SU-DHL-6 (cell line): ENCODE measurements around the gene PLIN3.

ENCODE experiments used
- H2AFZ ChIP-seq: fragments of 200-600 bp; sonication (generic); 2 replicates; pipeline ENCODE4 v1.6.1; 2014; ENCODE audit warnings: low read depth, mild to moderate bottlenecking, moderate library complexity, mixed read lengths, antibody characterized with exemption, low read length; ENCODE audit not compliant: severe bottlenecking
- H3F3A ChIP-seq: fragments of 200-600 bp; shearing (Covaris generic); 2 replicates; pipeline ENCODE4 v1.6.0; 2016; ENCODE audit warnings: antibody characterized with exemption, mild to moderate bottlenecking; ENCODE audit not compliant: insufficient read depth
- H3K27ac ChIP-seq: fragments of 200-600 bp; sonication (generic); 2 replicates; pipeline ENCODE4 v1.5.1; 2016; ENCODE audit warnings: low read depth, mild to moderate bottlenecking, low read length, moderate library complexity, mixed read lengths
- H3K27me3 ChIP-seq: fragments of 200-600 bp; sonication (generic), shearing (Covaris generic); 2 replicates; pipeline ENCODE4 v1.6.0; 2014; ENCODE audit warnings: mild to moderate bottlenecking, low read length
- H3K36me3 ChIP-seq: fragments of 200-600 bp; sonication (generic); 2 replicates; pipeline ENCODE4 v1.6.1; 2014; ENCODE audit warnings: mild to moderate bottlenecking, low read length, mixed read lengths
- H3K4me2 ChIP-seq: fragments of 300-600, 200-600 bp; shearing (Covaris generic), sonication (generic); 2 replicates; pipeline ENCODE4 v1.6.0; 2014; ENCODE audit warnings: low read length, low read depth, mild to moderate bottlenecking; ENCODE audit not compliant: poor library complexity, severe bottlenecking
- H3K4me3 ChIP-seq: fragments of 200-600 bp; sonication (generic); 2 replicates; pipeline ENCODE4 v1.5.1; 2014; ENCODE audit warnings: antibody characterized with exemption, low read length, mild to moderate bottlenecking, mixed read lengths; ENCODE audit not compliant: insufficient read depth, poor library complexity, severe bottlenecking
- H3K79me2 ChIP-seq: fragments of 200-600 bp; sonication (generic); 2 replicates; pipeline ENCODE4 v1.6.1; 2014; ENCODE audit warnings: mild to moderate bottlenecking, low read length, moderate library complexity; ENCODE audit not compliant: insufficient read depth
- H3K9ac ChIP-seq: fragments of 200-600 bp; sonication (generic); 2 replicates; pipeline ENCODE4 v1.7.0; 2014; ENCODE audit warnings: mild to moderate bottlenecking, low read length
- H3K9me2 ChIP-seq: fragments of 200-600 bp; sonication (generic); replicated peaks from 2 replicates; pipeline ENCODE4 v1.6.1; 2014; ENCODE audit warnings: low read length; ENCODE audit not compliant: insufficient read depth
- H3K9me3 ChIP-seq: fragments of 200-600 bp; sonication (generic); 2 replicates; pipeline ENCODE4 v1.6.1; 2014; ENCODE audit warnings: low read length, mixed read lengths; ENCODE audit not compliant: insufficient read depth
- H4K20me1 ChIP-seq: fragments of 200-600 bp; sonication (generic); 2 replicates; pipeline ENCODE4 v1.6.1; 2014; ENCODE audit warnings: low read depth, mild to moderate bottlenecking, antibody characterized with exemption, low read length, moderate library complexity, mixed read lengths
- EZH2phosphoT487 ChIP-seq: fragments of 200-600 bp; sonication (generic), shearing (Covaris generic); conservative IDR thresholded peaks from 2 replicates; pipeline ENCODE4 v1.6.1; 2018; ENCODE audit warnings: mild to moderate bottlenecking, antibody characterized with exemption, low read length, moderate library complexity, mixed read lengths
- TF ChIP-seq, protein P1 (sequence below): fragments of 200-600 bp; sonication (generic); IDR thresholded peaks from one replicate; pipeline ENCODE4 v1.5.1; 2017; ENCODE audit warnings: antibody characterized with exemption, mild to moderate bottlenecking, low read length, moderate library complexity; ENCODE audit not compliant: insufficient read depth, poor library complexity, severe bottlenecking

The PLIN3 gene

DNA sequence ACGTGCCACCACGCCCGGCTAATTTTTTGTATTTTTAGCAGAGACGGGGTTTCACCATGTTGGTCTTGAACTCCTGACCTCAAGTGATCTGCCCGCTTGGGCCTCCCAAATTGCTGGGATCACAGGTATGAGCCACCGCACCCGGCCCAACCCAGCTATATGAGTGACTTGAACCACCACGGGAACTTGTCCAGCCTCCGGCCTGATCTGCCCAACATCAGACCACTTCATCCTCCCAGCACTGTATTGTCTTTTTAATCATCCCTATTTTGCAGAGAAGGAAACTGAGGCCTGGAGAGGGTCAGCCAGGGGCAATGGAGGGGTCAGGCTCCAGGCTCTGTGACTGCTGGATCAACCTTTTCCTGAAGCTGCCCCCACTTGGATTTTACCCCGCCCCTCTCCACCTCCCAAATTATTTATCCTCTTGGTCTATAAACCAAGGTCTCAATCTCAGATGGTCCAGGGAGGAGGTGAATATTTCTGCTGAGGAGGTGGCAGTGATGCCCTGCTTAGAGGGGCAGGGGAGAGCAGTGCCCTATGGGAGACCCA is 893 bp upstream of the PLIN3 start:
- peaks cover 5% of the 10 kb centered on the region; the same call in 1 of the 2 replicates for H3K79me2 ChIP-seq
- no peak overlapping the region for H3K27ac ChIP-seq
- H3K4me3 ChIP-seq = peak overlapping the region; percentile 94

DNA sequence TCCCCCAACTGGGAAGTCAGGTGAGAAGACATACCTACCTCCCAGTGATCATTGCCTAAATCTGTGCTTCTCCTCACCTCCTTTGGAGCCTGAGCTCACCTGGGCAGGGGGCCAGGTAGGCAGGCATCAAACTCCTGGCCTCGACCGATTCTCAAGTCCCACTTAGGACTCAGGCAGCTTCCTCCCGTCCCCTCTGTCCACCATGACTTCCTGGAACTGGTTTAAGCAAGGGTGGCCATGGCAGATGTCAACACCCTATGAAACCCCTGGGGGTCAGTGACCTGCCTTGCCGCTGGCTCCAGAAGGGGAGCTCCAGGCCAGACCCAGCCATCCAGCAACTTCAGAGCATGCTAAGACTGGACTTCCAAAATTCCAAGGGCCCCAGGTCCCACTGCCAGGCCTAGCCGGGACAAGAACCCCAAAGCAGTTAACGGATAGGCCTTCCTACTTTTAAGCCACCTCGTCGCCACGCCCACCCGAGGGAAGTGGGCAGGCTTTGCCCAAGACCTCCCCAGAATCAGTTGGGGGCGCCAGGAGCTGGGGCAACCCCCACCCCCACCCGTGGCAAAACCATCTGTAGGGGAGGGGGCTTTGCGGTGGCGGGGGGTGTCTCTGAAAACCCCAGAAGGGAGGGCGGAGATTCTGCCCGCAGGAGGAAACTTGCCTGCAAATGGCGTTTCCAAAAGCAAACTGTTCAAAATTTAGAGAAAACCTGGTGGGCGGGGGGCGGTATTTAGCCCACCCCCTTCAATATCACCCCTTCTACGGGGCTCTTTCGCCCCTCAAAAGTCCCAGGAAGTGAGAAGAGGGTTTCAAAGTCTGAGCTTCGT is 657 bp downstream of the PLIN3 start:
- peaks cover 5% of the 10 kb centered on the region; the same call in 1 of the 2 replicates for H3K79me2 ChIP-seq
- peak overlapping the region; percentile 77 for H3K9ac ChIP-seq
- TF ChIP-seq, protein P1, sequence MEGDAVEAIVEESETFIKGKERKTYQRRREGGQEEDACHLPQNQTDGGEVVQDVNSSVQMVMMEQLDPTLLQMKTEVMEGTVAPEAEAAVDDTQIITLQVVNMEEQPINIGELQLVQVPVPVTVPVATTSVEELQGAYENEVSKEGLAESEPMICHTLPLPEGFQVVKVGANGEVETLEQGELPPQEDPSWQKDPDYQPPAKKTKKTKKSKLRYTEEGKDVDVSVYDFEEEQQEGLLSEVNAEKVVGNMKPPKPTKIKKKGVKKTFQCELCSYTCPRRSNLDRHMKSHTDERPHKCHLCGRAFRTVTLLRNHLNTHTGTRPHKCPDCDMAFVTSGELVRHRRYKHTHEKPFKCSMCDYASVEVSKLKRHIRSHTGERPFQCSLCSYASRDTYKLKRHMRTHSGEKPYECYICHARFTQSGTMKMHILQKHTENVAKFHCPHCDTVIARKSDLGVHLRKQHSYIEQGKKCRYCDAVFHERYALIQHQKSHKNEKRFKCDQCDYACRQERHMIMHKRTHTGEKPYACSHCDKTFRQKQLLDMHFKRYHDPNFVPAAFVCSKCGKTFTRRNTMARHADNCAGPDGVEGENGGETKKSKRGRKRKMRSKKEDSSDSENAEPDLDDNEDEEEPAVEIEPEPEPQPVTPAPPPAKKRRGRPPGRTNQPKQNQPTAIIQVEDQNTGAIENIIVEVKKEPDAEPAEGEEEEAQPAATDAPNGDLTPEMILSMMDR = no peak
- no peak for TF ChIP-seq EZH2phosphoT487
- no peaks in the 10 kb centered on the region for H3K9me3 ChIP-seq
- no peaks in the 10 kb centered on the region for H3K27me3 ChIP-seq
- peak overlapping the region; percentile 62 for H3K27ac ChIP-seq
- peak overlapping the region; percentile 87 for H3K4me2 ChIP-seq
- H4K20me1 ChIP-seq = no peaks in the 10 kb centered on the region
- peak overlapping the region; percentile 55 for H2AFZ ChIP-seq
- H3K36me3 ChIP-seq = no peaks in the 10 kb centered on the region
- H3K4me3 ChIP-seq = peak overlapping the region; percentile 94
- no peaks in the 10 kb centered on the region for H3K9me2 ChIP-seq
- no peaks in the 10 kb centered on the region for H3F3A ChIP-seq

More for the DNA sequence above, 893 bp upstream of the PLIN3 start:
- H3K27me3 ChIP-seq = no peaks in the 10 kb centered on the region
- peak overlapping the region; percentile 77 for H3K9ac ChIP-seq
- H3K4me2 ChIP-seq = peak overlapping the region; percentile 80
- no peaks in the 10 kb centered on the region for H3K9me2 ChIP-seq
- no peaks in the 10 kb centered on the region for H3K36me3 ChIP-seq
- no peaks in the 10 kb centered on the region for H4K20me1 ChIP-seq
- H3K9me3 ChIP-seq = no peaks in the 10 kb centered on the region
- peak overlapping the region; percentile 82 for H2AFZ ChIP-seq
- TF ChIP-seq, protein P1 = no peak
- no peak for TF ChIP-seq EZH2phosphoT487
- H3F3A ChIP-seq = no peaks in the 10 kb centered on the region

DNA sequence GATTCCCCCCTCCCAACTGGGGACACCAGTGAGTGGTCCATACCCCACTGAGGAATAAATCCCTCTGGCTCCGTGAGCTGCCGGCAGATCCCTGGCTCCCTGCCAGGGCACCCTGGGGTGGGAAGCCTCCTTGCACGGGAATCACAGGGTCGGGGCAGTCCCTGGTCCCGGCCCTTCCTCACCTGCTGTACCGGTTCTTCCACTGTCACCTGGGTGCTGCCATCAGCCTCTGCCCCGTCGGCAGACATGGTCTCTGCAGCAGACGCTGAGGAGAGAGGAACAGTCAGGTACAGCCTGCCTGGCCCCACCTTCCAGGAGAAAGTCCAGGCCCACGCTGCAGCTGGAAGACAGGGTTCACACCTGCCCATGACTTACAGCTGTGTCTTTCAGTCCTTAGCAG is 6.3 kb downstream of the PLIN3 start:
- Histone ChIP-seq H3K27me3 (no peaks in the 10 kb centered on the region), H3K4me3 (no peak overlapping the region), H3K9me3 (no peaks in the 10 kb centered on the region), H3K4me2 (no peak overlapping the region), H2AFZ (no peak overlapping the region), H3K36me3 (no peaks in the 10 kb centered on the region), H3F3A (no peaks in the 10 kb centered on the region), H4K20me1 (no peaks in the 10 kb centered on the region), H3K79me2 (no peaks in the 10 kb centered on the region), H3K27ac (no peak overlapping the region), H3K9ac (no peak overlapping the region), H3K9me2 (no peaks in the 10 kb centered on the region)
- TF ChIP-seq, protein P1 = no peak
- TF ChIP-seq EZH2phosphoT487 = no peak
